ENCODE measurements around the gene SOWAHA.
"Not testable (repeated sequence)": the region's sequence is repeated elsewhere in the genome, so short reads cannot be mapped to it uniquely, and the experiment has no call there.

SOWAHA gene

DNA sequence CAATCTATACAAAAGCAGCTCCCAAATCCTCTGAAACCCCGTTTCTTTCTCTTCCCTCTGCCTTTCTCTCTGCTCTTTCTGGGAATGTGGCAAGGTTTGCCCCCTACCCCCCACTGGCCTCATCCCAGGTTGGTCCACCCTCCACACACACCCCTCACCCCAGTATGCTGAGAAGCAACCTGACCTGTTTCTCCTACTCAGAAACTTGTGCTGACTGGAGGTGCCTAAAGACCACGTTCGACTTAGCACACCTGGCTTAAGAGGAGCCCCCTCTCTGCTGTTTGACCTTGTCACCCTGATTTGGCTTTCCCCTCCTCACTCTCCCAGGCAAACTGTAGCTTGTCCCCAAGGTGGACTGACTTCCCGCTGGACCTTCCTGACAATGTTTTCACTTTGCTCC lies 35.0 kb upstream of the SOWAHA start:
- no peak for DNase-seq

DNA sequence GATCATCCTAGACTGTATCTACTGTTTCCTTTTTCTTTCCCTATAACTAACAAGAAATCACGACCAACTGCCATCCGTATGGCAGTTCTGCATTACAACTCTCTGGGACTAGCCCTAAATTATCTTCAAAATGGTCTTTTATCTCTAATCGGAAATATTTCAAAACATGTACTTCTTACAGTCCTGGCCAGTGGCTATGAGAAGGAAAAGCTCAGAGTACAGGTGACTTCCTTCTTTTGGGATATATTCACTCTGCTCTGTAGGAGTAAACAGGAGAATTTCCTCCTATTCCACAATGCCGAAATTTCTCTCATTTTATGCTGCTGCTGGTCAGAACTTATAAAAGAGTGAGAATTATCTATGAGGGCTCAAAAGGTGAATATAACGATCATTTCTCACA lies 34.2 kb upstream of the SOWAHA start:
- DNase-seq = no peak

DNA sequence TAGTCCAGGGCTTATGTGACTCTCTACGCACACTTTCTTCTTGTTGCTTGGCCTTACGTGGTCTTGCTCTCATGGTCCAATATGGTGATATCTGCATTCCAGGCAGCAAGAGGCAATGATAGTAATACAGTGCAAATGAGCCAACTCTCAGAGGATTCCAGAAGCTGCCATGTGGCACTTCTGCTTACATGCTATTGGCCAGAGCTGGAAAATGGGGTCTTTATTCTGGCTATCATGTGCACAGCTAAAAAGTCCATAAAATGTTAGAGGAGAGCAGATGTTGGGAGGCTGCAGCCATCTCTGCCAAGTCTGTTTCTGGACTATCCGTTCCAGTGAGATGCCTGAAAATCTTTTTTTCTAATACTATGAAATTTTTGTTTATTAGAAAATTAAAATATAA lies 33.1 kb upstream of the SOWAHA start:
- no peak for DNase-seq

DNA sequence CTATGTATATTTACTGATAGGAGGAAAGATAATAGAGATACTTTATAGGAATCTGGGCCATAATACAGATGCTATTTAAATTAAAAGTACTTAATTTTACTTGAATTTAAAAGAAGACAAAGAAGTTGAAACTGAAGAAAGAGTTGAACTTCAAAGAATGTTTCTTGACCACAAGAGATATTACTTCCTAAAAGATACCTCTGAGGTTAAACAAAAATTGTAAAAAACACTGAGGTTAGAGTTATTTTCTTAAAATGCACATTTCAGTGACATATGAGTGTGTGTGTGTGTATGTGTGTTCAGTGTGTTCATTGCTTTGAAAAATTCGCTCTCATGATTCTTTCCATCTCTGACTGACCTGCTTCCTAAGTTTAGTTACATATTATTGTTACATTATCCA lies 32.5 kb upstream of the SOWAHA start:
- DNase-seq = no peak

DNA sequence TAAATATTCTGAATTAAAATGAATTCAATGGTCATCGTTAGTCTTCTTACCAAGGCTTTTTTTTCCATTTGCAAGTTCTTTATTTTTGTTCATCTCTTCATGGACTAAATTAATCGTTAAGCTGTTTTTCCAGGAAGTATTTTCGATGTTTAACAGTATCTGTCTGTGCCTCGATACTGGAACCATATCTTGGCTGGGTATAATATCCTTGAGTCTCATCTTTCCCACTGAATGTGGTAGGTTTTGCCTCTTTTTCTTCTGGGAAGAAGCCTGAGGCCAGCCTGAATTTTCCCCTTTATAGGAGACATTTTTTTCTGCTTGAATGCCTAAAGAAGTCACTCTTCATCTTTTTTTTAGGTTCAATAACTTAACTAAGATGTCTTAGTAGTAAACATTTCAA lies 32.1 kb upstream of the SOWAHA start:
- DNase-seq = no peak

DNA sequence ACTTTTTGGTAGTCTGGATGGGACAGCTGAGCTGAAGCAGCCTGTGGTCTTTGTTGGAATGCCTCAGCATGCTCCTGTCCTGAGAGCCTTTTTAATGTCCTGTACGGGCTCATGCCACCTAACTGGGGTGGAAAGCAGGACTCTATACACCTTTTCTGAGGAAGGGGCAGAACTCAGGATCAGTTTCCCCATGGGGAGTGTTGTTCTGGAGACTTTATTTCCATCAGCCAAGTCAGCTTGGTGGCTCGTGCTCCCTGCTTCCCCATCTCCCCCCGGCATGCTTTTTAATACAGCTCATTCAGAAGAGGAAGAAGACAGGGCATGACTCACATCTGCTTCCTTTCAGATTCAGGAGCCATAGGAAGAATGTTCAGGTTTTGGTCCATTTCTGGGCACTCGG lies 31.0 kb upstream of the SOWAHA start:
- no peak for DNase-seq

DNA sequence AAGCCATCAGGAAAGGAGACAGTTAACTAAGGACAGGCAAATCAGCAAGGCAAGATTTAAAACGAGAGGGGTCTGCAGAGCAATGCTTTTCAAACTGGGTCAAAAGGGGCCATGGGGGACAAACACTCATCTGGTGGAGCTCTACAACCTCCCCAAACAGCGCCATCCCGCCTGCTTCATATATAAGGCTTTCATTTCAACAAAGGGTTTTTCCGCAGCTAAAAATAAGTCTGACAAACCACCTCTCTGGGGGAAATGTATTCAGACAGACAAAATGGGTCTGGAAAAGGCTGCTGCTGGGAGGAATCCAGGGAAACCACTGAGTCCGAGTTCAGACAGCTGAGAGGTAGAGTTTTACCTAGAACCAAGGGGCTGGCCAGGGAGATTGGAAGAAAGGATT lies 27.7 kb upstream of the SOWAHA start:
- no peak for DNase-seq

DNA sequence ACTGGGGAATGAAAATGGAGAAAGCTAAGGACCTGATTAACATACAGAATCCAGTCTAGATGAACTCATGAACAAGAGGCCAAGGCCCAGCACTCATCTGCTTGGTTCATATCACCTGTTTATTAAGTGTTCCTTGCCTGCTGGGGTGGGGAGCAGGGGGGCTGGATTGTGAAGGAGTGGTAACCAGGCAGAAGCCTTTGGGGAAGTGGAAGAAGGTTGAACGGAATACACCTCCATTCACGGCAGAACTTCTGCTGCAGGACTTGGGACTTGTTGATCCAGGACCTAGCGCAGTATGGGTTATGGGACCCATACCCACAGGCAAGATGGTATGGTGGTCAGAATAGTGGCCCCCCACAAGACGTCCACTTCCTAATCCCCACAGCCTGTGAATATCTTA lies 27.2 kb upstream of the SOWAHA start:
- DNase-seq = no peak

DNA sequence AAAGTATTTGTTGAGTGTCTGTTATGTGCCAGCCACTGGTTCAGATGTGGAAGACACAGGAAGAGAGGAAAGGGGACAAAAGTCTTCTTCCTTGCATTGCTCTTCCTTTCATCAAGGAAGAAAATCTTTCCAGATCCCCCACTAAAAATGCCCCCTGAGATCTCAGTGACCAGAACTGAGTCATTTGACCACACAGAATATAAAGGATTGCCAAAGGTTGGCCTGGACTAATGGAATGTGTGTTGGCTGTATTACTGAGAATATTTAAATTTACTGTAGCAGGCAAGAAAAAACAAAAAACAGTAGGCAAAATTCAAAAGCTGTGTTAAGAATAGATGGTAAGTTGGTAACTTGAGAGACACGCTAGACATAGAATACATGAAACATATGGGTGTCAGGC lies 26.0 kb upstream of the SOWAHA start:
- no peak for DNase-seq

DNA sequence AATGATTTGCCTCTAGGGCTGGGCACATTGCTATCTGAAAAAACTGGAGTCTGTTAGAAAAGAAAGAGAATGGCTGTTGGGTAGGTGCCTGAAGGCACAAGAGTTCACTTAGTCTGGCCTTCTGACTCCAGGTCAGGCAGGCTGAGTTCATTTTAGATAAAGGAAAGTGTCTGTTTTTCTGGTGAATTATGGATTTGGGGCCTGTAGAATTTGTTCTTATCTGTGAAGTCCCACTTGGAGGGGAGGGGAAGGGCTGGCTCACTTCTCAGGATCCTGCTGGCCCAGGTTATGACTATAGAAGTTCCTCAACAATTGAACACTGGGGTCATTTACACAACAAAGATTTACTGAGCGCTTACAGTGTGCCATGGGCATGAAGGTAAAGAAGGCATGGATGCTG lies 24.6 kb upstream of the SOWAHA start:
- no peak for DNase-seq

DNA sequence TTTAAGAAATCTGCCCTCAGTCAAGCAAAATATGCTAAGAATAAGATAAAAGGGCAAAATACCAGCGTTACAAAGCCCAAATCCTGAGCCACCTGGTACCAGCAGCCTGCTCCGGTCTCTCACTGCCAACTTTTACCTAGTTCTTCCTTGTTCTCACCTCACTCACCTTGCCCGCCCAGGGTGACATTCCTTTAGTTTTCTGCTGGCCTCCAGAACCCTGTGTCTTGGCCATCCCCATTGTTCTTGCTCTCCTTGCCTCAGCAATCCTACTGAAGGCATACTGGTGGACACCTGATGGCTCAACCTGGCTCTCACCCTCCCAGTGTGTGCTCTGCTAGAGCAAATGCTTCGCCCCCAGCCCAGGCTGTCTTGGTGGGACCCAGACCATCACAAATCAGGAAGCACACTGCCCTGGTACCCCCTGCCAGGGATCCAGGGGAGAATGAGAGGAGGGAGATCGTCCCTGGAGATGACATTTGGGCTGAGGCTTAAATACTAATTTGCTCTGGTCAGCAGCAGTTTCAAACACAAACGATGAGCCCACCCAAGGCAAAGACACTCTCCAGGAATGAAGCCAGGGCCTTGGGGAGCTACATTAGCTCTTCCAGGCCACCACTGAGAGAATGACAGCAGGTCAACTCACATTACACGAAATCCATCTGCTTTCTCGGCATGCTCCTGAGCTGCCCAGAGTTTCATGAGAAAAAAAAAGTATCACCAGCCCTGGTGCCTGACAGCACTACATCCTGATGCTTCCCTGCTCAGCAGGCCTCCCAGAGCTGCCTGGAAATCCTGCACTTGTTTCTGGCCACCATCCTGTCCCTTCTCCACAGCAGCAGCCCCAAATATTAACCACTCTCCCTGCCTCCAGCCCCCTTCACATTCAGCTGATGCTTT lies 23.9 kb upstream of the SOWAHA start:
- DNase-seq = no peak

DNA sequence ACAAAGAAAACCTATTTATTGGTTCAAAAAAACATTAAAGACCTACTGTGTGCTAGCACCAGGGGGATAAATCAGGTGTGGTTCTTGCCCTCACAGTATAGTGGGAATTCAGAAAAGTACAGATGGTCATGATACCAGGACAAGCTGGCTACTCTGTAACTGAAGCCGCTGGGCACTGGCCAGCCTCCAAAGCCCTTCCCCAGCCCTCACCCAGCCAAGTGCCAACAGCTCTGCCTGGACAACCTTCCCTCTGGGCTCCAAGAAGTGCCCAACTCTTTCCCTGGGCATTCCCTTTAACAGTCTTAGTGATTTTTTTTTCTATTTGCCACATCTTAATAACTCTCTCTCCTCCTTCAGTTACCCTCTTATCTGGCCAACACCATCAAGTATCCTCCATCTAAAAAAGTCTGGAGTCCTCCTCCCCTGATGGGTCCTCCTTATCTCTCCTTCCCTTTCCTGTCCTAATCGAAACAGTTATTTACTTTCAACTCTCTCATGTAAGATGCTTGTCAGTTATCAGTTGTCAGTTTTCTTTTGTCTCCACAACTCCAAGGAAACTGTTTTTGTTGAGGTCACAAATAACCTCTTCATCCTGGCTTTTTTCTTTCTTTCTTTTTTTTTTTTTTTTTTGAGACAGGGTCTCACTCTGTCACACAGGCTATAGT lies 22.8 kb upstream of the SOWAHA start:
- DNase-seq = no peak

DNA sequence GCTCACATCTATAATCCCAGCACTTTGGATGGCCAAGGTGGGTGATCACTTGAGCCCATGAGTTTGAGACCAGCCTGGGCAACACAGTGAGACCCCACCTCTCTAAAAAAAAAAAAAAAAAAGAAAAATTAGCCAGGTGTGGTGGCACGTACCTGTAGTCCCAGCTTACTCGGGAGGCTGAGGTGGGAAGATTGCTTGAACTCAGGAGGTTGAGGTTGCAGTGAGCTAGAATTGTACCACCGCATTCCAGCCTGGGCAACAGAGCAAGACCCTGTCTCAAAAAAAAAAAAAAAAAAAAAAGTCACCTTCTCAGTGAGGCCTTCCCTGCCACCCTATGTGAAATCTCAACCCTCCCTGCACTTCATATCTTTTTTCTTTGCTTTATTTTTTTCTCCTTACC lies 22.1 kb upstream of the SOWAHA start:
- DNase-seq = no peak

DNA sequence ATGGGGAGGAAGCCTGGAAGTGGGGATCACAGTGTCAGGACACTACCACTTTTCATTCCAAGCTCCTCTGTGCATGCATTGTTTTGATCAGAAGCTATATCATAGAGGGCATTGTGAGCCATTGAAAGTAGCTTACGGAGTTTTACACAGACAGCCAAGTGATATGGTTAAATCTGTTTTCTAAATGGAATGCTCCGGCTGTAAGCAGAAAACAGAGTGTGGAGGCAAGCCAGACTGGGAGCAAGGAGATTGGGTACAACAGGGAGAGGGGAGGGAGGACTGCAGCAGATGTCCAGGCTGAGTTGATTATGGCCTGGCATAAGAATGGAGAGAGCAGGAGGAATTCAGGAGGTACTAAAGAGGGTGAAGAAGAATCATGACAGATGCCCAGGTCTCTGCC lies 15.5 kb upstream of the SOWAHA start:
- no peak for DNase-seq

DNA sequence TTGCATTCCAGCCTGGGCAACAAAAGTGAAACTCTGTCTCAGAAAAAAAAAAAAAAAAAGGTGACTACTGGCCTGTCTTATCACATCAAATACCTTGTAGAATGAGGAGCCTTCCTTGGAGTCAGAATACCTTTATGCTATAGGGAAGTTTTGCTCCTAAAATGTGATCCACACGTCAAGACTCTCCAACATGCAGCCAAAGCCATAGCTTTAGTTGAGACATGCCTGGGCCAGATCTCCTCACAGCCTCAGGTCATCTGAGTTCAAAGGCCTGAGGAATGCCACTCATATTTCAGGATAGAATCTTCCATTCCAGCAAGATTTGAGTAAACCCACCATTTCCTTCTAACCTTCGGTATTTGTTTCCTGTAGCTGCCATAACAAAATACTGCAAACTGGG lies 13.7 kb upstream of the SOWAHA start:
- no peak for DNase-seq

DNA sequence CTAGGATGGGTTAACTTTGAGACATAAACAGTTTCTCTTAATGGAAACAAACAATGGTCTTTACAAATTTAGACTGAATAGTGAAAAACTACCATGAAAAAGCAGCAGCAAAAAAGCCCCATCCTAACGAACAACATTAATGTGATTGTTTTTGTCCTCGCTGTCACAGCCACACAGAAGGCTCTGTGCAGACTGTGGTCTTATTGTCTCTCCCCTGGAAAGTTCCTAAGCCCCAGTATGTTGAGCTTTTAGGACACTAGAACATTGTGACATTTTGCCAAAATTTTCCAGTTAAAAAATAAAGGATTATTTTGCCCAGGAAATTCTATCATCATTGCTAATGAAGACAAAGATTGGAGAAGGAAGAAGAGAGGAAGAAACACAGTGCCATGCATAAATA lies 12.6 kb upstream of the SOWAHA start:
- no peak for DNase-seq

DNA sequence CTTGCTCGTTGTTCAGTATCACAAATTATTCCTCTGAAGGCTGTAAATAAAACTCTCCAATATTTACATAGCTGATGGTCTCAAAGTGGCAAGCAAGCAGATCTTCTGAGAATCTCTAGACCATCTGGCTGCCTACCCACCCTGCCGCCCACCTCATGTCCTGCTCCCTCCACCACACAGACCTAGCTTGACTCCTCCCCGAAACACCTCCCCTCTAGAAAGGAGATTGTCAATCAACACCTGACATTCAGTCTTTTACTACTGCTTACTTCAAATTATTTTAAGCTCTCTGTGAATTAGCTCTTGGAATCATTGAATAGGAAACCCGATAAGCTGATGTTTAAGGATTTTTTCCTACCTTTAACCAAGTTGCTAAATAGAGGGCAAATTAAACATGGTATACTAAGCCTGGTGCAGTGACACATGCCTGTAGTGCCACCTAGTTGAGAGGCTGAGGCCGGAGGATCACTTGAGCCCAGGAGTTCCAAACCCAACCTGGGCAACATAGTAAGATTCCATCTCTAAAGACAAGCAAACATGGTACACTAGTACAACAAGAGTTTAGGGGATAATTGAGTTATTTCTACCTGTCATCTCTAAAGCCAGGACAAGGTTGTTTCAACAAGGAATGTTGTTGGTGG lies 10.9 kb upstream of the SOWAHA start:
- no peak for DNase-seq

DNA sequence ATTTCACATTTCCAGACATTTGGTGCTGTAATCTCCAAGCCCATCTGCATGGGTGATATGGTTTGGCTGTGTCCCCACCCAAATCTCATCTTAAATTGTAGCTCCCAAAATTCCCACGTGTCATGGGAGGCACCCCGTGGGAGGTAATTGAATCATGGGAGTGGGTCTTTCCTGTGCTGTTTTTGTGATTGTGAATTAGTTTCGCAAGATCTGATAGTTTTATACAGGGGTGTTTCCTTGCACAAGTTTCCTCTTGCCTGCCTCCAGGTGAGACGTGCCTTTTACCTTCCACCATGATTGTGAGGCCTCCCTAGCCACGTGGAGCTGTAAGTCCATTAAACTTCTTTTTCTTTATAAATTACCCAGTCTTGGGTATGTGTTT lies 10.4 kb upstream of the SOWAHA start:
- not testable (repeated sequence) for DNase-seq

DNA sequence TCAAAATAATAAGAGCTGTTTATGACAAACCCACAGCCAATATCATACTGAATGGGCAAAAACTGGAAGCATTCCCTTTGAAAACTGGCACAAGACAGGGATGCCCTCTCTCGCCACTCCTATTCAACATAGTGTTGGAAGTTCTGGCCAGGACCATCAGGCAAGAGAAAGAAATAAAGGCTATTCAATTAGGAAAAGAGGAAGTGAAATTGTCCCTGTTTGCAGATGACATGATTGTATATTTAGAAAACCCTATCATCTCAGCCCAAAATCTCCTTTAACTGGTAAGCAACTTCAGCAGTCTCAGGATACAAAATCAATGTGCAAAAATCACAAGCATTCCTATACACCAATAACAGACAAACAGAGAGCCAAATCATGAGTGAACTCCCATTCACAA lies 8.9 kb upstream of the SOWAHA start:
- DNase-seq = not testable (repeated sequence)

DNA sequence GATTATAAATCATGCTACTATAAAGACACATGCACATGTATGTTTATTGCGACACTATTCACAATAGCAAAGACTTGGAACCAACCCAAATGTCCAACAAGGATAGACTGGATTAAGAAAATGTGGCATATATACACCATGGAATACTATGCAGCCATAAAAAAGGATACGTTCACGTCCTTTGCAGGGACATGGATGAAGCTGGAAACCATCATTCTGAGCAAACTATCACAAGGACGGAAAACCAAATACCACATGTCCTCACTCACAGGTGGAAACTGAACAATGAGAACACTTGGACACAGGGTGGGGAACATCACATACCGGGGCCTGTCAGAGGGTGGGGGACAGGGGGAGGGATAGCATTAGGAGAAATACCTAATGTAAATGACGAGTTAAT lies 7.2 kb upstream of the SOWAHA start:
- not testable (repeated sequence) for DNase-seq

DNA sequence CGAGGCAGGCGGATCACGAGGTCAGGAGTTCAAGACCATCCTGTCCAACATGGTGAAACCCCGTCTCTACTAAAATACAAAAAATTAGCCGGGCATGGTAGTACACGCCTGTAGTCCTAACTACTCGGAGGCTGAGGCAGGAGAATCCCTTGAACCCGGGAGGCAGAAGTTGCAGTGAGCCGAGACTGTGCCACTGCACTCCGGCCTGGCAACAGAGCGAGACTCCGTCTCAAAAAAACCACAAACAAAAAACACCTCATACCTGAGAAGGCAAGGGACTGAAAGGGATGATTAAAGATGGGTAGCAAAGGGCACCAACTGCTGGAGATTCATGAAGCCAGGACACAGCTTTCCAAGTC lies 6.3 kb upstream of the SOWAHA start:
- DNase-seq = not testable (repeated sequence)

DNA sequence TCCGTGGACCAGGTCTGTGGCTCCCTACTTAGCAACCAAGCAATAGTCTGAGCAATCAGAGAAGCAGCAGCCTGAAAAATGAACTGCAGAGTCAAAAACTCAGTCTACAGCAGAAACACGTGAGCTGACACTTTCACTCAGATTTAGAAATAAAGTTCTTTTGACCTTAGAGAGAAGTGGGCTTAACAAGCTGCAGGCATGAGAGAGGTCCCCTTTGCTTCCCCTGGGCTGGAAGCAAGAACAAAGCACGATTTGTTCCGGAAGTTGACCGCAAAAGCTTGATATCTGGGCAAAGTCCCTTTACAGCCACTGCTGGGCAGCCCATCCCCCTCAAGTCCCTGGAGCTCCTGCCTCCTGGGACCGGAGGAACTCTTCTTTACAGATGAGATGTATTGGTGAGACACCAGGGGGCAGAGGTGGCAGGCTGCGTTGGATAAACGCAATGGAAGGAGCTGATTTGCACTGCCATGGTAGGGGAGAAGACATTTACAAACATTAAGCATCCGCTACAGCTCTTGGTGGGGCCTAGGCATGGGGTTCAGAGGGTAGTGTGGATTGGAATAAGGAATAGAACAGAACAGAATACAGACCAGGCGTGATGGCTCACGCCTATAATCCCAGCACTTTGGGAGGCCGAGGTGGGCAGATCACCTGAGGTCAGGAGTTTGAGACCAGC lies 5.8 kb upstream of the SOWAHA start:
- DNase-seq = no peak

DNA sequence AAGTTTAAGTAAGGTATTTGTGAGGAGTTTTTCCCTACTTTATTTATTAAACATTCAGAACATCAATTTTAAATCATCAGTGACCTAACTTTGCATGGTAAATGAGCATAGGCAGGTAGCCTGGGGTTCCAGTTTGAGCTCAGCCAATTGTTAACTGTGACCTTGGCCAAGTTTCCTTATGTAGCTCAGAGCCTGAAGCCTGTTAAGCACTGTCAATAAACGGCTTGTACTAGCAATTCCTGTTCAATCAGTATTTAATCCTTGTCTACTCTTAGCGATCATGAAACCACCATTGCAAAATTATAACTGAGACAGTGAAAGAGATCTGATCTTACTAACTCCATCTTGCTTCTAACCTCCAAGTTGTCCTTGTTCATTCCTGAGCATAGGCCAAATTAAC lies 4.7 kb upstream of the SOWAHA start:
- no peak for DNase-seq

DNA sequence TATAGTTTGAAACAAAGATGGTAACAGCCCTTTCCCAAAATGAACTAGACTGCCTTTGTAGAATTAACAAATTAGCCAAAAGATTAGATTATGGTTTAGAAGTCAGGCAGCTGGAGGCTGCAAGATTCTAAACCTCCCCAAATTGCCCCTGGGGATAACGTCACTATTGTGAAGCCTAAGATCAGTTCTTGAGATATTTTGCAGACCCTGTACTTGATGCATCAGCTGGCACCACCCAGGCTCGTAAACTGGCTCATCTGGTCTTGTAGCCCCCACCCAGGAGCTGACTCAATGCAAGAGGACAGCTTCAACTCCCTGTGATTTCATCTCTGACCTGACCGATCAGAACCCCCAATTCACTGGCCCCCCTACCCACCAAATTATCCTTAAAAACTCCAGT lies 4.2 kb upstream of the SOWAHA start:
- no peak for DNase-seq

All from activated CD4-positive, alpha-beta T cell treated with anti-CD3 and anti-CD28 coated beads, Interleukin-2, amount 50 U/mL, for 1 hour (primary cell).